ENCODE results near the gene NACA.
"Not testable (repeated sequence)": the region's sequence is repeated elsewhere in the genome, so short reads cannot be mapped to it uniquely, and the experiment has no call there.

The NACA gene

GRCh38 chr12:56763753-56764657 is 38.9 kb upstream of the NACA start:
- no peak for TF ChIP-seq CTCF (conservative IDR thresholded peaks at IDR 0.05; ENCODE audit: control insufficient read depth, insufficient read depth, low read depth, low read length)
- no peak overlapping the region for H3K4me3 ChIP-seq (ENCODE audit: control insufficient read depth, low read depth, low read length)
- peak; percentile 21 for DNase-seq (ENCODE audit: low read depth)

- DNase-seq (ENCODE audit: low read depth) = no peak
- H3K4me3 ChIP-seq (ENCODE audit: control insufficient read depth, low read depth, low read length) = no peak overlapping the region
- no peak for TF ChIP-seq CTCF (conservative IDR thresholded peaks at IDR 0.05; ENCODE audit: control insufficient read depth, insufficient read depth, low read depth, low read length)
Observed at GRCh38 chr12:56761812-56762211, 36.7 kb upstream of the NACA start.

GRCh38 chr12:56760460-56760859 is 35.4 kb upstream of the NACA start:
- no peak for TF ChIP-seq CTCF (conservative IDR thresholded peaks at IDR 0.05; ENCODE audit: control insufficient read depth, insufficient read depth, low read depth, low read length)
- no peak for DNase-seq (ENCODE audit: low read depth)
- H3K4me3 ChIP-seq (ENCODE audit: control insufficient read depth, low read depth, low read length) = no peak overlapping the region

DNA sequence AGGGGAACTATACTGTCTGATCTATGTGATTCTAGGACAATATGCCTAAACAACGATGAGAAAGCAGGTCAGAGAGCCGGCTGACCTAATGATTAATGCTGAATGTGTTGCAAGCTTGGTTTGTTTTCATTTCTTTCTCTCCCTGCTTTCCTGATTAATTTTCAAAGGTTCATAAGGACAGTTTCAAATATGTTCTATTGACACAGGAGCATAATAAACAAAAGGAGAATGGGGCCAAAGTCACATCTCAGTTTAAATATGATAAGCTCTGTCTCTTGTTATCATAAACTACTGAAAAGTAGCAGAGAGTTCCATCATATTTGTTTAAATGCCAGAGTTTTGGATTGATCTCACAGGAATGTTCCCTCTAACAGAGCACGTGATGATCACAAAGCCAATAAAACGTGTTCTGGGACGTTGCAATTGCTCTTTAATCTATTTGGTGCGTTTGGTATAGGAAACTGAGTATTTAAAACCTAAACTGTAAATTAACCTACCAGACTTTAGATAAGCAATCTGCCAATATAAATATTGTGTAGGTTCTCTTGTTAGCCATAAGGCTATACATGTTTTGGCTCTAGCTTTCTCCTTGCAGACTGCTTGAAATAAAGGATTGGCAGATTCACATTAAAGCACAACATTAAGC is 34.3 kb upstream of the NACA start:
- no peak for TF ChIP-seq CTCF (conservative IDR thresholded peaks at IDR 0.05; ENCODE audit: control insufficient read depth, insufficient read depth, low read depth, low read length)
- DNase-seq (ENCODE audit: low read depth) = peak; percentile 43
- H3K4me3 ChIP-seq (ENCODE audit: control insufficient read depth, low read depth, low read length) = no peak overlapping the region

- H3K4me3 ChIP-seq (ENCODE audit: control insufficient read depth, low read depth, low read length) = no peak overlapping the region
- DNase-seq (ENCODE audit: low read depth) = peak; percentile 60
- no peak for TF ChIP-seq CTCF (conservative IDR thresholded peaks at IDR 0.05; ENCODE audit: control insufficient read depth, insufficient read depth, low read depth, low read length)
Observed at GRCh38 chr12:56758728-56759262, 33.7 kb upstream of the NACA start.

- not testable (repeated sequence) for DNase-seq (ENCODE audit: low read depth); H3K4me3 ChIP-seq (ENCODE audit: control insufficient read depth, low read depth, low read length)
Observed at GRCh38 chr12:56757971-56758370, 32.9 kb upstream of the NACA start.

DNA sequence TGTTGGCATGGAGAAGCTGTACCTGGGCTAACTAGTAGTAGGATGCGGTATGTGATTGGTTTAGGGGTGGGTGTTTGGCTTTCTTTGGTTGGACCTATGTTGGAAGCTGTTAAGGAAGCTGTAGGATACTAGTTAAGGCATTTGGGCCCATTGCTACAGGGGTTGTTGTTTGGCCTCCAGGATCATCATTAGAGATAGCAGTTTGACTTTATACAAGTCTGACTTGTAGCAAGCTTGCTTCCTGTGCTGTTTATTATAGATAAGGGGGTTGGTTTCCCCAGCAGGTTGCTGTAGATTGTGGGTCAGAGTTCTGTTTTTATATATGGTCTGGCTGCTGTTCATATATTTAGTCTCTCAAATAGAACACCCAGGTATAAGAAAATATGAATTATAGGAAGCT is 28.5 kb upstream of the NACA start:
- no peak overlapping the region for H3K4me3 ChIP-seq (ENCODE audit: control insufficient read depth, low read depth, low read length)
- DNase-seq (ENCODE audit: low read depth) = no peak
- TF ChIP-seq CTCF (conservative IDR thresholded peaks at IDR 0.05; ENCODE audit: control insufficient read depth, insufficient read depth, low read depth, low read length) = no peak
